Activated CD4-positive, alpha-beta T cell treated with anti-CD3 and anti-CD28 coated beads, Interleukin-2, amount 50 U/mL, for 1 hour (primary cell): ENCODE results near the gene CHRNA9.
"Not testable (repeated sequence)": the region's sequence is repeated elsewhere in the genome, so short reads cannot be mapped to it uniquely, and the experiment has no call there.

Experiments
- DNase-seq: peaks from one replicate; pipeline ENCODE4 v3.0.0-alpha.2; 2020

Gene CHRNA9, protein sequence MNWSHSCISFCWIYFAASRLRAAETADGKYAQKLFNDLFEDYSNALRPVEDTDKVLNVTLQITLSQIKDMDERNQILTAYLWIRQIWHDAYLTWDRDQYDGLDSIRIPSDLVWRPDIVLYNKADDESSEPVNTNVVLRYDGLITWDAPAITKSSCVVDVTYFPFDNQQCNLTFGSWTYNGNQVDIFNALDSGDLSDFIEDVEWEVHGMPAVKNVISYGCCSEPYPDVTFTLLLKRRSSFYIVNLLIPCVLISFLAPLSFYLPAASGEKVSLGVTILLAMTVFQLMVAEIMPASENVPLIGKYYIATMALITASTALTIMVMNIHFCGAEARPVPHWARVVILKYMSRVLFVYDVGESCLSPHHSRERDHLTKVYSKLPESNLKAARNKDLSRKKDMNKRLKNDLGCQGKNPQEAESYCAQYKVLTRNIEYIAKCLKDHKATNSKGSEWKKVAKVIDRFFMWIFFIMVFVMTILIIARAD

DNA sequence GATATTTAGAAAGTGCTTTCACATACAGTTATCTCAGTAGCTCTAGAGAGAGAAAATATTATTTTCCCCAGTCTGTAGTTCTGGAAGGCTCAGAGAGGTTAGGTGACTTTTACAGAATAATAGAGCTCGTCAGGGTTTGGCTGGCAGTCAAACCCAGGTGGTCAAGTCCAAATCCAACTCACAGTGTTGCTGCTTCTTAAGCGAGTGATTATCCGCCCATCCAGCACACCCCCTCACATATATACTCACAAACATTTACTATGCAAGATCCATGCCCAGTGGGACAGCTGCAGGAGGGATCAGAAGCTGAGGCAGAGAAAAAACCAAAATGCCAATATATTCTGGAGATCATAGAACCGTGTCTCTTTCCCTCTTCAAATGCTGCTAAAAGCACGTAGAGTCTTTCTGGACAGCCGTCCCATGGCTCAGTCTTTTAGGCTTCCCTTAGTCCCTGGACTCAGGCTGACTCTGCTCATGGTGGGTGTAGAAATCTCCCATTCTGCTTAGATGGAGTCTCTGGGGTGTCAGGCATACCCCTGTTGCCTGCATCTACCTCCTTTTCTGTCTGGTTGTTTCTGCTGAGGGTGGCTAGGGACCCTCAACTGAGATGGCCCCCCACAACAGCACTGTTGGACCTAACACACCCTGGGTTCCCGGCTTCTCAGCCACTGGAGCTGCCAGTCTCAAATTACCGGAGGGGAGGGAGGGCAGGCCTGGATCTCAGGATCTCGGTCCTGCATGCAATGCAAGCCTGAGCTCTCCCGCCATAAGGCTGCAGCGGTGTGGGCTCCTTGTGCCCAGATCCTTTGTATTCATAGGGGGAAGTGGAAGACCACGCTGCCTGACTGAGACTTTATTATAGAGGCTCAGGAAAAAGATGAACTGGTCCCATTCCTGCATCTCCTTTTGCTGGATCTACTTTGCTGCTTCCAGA, at the start of gene CHRNA9:
Gene CHRNA9, plus strand, starts transcription at position 743 of the 934 bp plus-strand sequence. Its CDS starts 135 bp downstream, at position 878.
- no peak for DNase-seq

- DNase-seq = no peak
Observed at GRCh38 chr4:40285692-40286091, 49.4 kb upstream of the CHRNA9 start.

GRCh38 chr4:40288566-40288965, 46.6 kb upstream of the CHRNA9 start:
- DNase-seq = no peak

- DNase-seq = no peak
Observed at GRCh38 chr4:40289366-40290188, 45.6 kb upstream of the CHRNA9 start.

GRCh38 chr4:40290611-40291186, 44.4 kb upstream of the CHRNA9 start:
- DNase-seq = not testable (repeated sequence)

- no peak for DNase-seq
Observed at GRCh38 chr4:40292313-40292759, 42.8 kb upstream of the CHRNA9 start.

- no peak for DNase-seq
Observed at GRCh38 chr4:40294339-40294738, 40.8 kb upstream of the CHRNA9 start.

DNA sequence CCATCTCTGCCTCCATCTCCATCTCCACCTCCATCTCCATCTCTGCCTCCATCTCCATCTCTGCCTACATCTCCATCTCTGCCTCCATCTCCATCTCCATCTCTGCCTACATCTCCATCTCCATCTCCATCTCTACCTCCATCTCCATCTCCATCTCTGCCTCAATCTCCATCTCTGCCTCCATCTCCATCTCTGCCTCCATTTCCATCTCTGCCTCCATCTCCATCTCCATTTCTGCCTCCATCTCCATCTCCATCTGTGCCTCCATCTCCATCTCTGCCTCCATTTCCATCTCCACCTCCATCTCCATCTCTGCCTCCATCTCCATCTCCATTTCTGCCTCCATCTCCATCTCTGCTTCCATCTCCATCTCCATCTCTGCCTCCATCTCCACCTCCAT, 40.1 kb upstream of the CHRNA9 start:
- not testable (repeated sequence) for DNase-seq

DNA sequence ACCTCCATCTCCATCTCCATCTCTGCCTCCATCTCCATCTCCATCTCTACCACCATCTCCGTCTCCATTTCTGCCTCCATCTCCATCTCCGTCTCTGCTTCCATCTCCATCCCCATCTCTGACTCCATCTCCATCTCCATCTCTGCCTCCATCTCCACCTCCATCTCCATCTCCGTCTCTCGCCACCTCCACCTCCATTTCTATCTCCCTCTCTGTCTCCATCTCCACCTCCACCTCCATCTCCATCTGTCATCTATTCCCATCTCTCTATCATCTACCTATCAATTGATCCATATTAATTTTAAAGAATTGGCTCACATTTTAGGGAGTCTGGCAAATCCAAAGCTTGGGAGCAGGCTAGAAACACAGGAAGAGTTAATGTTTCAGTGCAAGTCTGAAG, 39.6 kb upstream of the CHRNA9 start:
- DNase-seq = no peak

- DNase-seq = no peak
Observed at GRCh38 chr4:40299126-40299525, 36.0 kb upstream of the CHRNA9 start.

- DNase-seq = no peak
Observed at GRCh38 chr4:40299811-40300292, 35.3 kb upstream of the CHRNA9 start.

DNA sequence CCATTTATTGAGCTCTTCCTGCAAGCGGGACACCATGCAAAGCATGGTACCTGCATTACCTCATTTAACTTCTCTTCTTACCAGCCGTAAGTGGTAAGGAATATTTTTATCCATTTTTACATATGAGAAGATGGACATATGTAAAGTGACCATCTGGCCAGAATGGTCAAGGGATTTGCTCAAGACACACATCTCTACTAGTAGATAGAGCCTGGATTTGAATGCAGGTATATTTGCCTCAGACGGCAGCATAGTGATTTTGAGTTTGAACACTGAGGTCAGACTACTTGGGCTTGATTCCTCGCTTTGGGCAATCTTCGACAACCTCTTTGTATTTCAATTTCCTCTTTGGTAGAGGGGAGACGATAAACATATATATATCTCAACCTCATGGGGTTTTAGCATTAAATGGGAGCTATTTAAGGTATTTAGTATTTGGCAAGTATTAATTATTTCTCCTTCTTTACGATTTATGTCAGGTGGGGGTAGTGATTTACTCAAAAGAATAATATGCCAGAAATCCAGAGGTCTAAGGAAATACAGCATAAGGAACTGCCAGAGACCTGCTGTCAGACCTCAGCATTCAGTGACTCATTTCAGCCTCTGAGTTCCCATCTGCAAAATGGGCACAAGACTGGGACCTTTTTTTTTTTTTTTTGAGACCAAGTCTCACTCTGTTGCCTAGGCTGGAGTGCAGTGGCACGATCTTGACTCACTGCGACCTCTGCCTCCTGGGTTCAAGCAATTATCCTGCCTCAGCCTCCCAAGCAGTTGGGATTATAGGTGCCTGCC, 34.6 kb upstream of the CHRNA9 start:
- no peak for DNase-seq

DNA sequence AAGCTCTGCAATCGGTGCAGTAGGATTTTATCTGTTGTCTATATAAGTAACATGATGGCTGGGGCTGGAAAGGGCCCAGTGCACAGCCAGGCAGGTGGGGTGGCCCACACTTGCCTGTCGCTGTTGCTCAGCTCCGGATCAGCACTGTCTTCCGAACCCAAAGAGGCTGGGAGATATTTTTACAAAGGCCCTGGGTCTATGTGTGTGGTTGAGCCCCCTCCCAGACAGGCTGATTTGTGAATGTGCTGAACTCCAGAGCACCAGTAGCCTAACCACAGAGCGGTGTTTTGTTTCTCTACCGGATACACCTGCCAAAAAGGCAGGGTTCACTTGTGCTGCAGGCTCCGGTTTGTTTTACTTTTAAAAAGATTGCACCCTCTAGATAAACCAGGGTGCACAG, 33.5 kb upstream of the CHRNA9 start:
- peak; percentile 66 for DNase-seq

DNA sequence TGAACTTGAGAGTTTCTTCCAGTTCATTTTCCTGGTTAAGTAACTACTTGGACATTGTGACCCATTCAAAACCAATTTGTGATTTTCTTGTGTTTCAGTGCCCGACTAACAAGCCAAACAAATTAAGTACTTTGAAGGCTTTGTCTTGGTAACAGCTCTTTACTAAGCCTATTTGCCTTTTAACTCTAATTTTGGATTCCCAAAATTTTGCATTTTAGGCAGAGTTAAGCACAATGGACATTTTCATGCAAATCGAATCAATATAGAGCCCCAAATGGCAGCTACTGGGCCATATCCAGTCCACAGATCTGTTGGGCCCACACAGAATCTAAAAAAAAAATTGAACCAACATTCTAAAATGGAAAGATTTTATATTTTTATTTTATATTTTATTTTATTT, 31.4 kb upstream of the CHRNA9 start:
- DNase-seq = no peak

DNA sequence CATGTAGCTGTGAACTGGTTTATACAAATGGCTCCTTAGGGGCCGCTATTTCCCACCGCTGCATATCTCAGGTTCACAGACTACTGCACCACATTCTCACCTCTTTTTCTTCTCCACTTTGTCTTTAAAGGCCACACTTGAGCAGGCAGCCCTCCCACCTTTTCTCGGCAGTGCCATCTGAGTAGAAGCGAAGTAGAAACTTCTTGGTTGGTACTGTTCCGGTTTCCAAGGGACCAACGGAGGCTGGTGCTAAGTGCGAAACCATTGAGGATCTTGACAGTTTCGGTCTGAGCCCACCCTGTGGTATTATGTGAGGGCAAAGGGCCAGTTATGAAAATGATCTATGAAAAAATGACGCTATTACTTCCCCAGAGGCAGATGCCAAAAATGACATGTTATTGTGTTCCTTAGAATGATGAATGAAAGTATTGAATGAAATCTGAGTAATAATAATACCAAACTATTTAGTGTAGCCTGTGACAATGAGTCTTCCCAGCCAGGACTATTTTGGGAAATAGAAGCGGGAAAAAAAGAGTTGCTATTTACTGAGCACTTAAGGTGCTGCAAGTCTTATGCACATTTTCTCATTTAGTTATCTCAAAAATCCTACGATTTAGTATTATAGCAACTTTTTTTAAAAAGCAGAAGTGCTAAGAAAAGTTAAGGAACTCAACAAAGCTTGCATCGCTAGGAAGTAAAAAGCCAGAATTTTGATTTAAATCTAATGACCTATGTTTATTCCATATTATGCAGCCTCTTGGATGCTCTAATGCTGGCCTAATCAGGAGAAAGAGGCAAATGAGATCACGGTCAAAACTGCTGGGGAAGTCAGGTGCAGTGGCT, 29.6 kb upstream of the CHRNA9 start:
- DNase-seq = no peak

DNA sequence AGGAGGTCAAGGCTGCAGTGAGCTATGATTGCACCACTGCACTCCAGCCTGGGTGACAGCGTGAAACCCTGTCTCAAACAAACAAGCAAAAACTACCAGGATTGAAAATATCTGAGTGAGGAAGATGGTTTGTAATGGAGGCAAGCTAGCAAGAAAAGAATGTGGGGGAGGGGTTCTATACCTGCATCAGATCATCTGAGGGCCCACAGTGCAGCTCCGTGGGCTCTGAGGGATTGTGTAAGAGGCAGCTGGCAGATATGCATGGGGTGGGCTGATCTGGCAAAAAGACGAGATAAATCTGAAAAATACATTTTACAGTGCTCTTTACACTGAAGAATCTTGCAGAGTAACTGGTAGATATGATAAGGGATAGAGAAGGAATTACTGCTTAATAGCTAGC, 28.9 kb upstream of the CHRNA9 start:
- no peak for DNase-seq

DNA sequence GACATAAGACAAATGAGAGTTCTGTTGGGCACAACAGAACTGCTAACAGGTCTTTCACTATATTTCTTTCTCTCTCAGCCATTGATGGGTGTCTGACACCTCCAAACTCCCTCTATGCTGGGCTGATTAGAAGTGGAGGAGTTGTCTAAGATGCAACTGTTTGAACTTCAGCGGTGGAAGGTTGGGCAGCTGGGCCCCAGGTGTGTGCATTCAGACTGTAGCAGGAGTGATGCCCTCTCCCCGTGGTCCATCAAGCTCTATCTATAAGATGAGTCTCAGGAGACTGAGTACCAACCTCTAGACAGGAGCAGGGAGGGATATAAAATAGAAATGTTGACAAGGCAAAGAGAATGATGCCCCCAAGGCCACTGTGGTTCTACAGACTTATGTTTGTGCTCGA, 28.2 kb upstream of the CHRNA9 start:
- no peak for DNase-seq

DNA sequence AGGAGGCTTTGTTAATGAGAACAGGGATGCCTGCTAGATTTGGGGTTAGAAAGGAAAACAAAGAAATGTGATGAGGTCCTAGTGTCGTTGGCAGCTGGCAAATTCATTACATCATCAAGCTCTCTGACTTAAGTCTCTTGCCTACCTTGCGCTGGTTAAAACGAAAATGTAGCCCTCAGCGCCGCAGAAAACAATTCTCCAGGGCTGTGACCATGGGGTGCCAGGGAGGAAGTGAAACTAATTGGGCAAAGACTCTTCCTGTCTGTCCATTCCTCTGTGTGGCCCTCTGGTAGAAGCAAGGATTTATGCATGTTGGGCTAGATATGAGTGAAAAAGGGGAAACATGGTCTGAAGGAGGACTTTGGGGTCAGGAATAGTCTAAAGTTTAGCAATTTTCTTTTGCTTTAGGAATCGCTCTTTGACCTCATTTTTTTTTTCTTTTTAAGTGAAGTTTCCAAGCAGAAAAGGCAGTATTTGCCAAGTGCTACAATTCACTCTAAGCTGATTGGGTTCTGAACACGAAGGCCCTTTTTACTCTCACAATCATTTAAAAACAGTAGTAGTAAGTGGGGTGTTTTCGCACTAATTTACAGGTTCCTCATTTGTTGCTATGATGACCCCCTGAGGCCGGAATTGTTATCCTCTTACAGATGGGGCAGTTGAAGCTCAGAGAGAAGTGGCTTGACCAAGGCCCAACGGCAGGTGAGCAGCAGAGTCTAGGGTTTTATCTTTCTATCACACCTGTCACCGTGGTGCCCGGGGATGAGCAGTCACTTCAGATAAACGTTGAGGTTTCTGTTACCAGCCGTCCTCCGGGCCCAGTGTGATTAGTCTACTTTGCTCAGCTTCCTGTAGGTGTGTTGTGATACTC, 27.3 kb upstream of the CHRNA9 start:
- peak; percentile 74 for DNase-seq

DNA sequence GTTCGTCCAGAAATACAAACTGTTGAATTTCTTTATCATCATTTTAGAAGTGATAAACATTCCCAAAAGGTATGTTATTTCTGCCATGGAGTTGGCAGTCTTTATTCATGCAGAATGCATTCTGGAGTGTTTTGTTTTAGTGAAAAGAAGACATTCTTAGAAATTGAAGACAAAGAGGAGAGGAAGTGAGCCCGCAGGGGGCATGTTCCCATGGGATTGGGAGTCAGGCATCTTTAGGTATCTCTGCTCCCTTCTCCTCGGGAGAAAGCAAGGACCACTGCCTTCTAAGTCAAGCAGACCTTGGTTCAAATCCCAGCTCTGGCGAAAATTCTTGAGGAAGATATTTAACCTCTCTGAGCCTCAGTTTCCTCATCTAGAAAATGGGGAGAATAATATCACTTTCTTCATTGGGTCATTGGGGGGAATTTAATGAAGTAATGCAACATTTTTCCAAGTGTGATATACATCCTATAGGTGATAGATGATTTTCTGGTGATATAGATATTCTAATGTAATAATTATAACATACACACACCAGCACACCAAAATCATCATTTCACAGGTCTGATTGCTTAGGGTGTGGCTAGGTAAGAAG, 26.5 kb upstream of the CHRNA9 start:
- no peak for DNase-seq
